GM12872 (cell line): ENCODE data around the gene ARHGEF4.

Experiments
- TF ChIP-seq, protein P1 (sequence below): IDR thresholded peaks from 3 replicates; pipeline ENCODE4 v1.5.1; 2011; ENCODE audit warnings: low read depth, mild to moderate bottlenecking, low read length, moderate library complexity; ENCODE audit not compliant: insufficient read depth

The ARHGEF4 gene

GRCh38 chr2:130831356-130831755, 5.4 kb upstream of the ARHGEF4 start:
- TF ChIP-seq, protein P1, sequence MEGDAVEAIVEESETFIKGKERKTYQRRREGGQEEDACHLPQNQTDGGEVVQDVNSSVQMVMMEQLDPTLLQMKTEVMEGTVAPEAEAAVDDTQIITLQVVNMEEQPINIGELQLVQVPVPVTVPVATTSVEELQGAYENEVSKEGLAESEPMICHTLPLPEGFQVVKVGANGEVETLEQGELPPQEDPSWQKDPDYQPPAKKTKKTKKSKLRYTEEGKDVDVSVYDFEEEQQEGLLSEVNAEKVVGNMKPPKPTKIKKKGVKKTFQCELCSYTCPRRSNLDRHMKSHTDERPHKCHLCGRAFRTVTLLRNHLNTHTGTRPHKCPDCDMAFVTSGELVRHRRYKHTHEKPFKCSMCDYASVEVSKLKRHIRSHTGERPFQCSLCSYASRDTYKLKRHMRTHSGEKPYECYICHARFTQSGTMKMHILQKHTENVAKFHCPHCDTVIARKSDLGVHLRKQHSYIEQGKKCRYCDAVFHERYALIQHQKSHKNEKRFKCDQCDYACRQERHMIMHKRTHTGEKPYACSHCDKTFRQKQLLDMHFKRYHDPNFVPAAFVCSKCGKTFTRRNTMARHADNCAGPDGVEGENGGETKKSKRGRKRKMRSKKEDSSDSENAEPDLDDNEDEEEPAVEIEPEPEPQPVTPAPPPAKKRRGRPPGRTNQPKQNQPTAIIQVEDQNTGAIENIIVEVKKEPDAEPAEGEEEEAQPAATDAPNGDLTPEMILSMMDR, result no peak

DNA sequence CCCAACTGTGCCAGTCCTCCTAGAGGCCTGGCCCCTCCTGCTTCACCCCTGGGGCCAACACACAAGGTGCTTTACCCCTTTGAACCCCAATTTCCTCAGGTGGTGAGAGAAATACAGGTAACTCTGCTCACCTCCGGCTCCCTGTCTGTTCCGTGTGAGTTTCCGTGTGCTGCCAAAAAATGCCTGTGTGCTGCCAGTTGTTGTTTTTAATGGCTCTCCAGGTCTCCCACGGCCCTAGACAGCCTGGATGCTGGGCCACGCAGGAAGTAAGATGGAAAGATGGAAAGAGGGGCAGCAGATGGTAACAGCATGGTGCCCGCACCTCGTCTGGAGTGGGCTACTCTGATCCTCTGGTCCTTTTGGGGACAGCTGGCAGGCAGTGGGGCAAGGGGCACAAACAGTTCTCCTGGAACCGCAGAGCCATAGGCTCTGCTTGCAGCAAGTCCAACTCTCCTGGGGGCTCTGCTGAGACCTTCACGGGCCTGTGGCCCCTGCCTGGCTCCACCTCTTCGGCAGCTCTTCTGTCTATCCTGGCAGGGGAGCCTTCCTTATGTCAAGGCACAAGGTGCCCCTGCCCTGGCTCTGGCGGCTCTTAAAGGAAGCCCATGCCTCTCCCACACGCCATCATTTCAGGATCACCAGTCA, 4.3 kb upstream of the ARHGEF4 start:
- TF ChIP-seq, protein P1, result no peak

DNA sequence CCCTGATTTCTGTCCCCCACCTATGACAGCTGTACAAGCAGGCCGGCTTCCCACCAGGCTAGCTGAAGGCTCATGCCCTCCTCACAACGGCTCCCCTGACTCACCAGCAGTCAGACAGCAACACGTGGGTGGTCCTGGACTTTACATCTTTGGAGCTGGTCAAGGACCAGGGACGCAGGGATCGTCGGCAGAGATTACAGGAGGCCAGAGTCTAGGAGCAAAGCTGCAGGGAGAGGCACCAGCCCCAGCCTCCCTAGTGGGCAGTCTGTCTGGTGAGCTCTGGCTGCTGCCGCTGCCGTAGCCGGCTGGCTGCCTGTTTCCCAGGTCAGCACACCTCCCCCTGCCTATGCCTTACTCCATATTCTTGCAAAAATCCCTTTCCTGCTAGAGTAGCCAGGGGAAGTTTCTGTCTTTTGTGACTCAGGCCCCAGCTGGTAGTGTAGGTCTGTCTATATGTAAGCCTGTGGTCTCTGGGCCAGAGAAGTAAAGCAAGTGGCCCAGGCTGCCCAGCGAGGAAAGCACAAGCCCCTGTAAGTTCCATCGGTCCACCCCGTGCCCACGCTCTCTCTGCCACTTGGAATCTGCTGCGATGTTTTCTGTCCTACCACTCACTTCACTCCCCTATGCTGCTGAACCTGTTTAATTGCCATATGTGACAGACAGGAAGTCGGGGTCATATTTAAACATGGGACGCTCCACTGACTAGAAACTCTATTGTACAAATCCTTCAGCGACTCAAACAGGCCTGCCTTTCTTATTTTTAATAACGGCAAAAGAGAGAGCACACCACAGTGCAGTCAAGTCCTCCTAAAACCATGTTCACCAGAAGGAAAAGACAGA, 2.4 kb upstream of the ARHGEF4 start:
- TF ChIP-seq, protein P1, result no peak

- TF ChIP-seq, protein P1, result no peak
Observed at GRCh38 chr2:130834931-130835765, 1.6 kb upstream of the ARHGEF4 start.

GRCh38 chr2:130835766-130836015, 1.0 kb upstream of the ARHGEF4 start:
- TF ChIP-seq, protein P1, result no peak

GRCh38 chr2:130837175-130837810, 579 bp downstream of the ARHGEF4 start:
- TF ChIP-seq, protein P1, result no peak
